GM13977 (cell line): ENCODE measurements around the gene ZMIZ1.

Experiments
- DNase-seq: peaks from one replicate; pipeline ENCODE4 v3.0.0; 2012; ENCODE audit warnings: low spot score
- in situ Hi-C: fragments of 300-500 bp; cut with MboI; formaldehyde crosslinking; loops from one replicate; pipeline ENCODE4 v1.12.0; 2022; ENCODE audit warnings: low sequenced_read_pairs, low pct_unique_long_range_greater_than_20kb, mixed read lengths, inconsistent platforms; ENCODE audit not compliant: unreplicated experiment
- TF ChIP-seq, protein P1 (sequence below): IDR thresholded peaks from 2 replicates; pipeline ENCODE4 v1.5.1; 2012; ENCODE audit warnings: mild to moderate bottlenecking, control low read depth; ENCODE audit not compliant: insufficient read depth; ENCODE audit errors: extremely low read depth, missing control alignments

Gene ZMIZ1

GRCh38 chr10:79082631-79083596 lies 14.1 kb downstream of the ZMIZ1 start:
- TF ChIP-seq, protein P1, sequence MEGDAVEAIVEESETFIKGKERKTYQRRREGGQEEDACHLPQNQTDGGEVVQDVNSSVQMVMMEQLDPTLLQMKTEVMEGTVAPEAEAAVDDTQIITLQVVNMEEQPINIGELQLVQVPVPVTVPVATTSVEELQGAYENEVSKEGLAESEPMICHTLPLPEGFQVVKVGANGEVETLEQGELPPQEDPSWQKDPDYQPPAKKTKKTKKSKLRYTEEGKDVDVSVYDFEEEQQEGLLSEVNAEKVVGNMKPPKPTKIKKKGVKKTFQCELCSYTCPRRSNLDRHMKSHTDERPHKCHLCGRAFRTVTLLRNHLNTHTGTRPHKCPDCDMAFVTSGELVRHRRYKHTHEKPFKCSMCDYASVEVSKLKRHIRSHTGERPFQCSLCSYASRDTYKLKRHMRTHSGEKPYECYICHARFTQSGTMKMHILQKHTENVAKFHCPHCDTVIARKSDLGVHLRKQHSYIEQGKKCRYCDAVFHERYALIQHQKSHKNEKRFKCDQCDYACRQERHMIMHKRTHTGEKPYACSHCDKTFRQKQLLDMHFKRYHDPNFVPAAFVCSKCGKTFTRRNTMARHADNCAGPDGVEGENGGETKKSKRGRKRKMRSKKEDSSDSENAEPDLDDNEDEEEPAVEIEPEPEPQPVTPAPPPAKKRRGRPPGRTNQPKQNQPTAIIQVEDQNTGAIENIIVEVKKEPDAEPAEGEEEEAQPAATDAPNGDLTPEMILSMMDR, result no peak
- in situ Hi-C loops, result no loop called here
- no peak for DNase-seq

GRCh38 chr10:79084012-79084971 lies 15.5 kb downstream of the ZMIZ1 start:
- TF ChIP-seq, protein P1, result no peak
- DNase-seq, result no peak
- in situ Hi-C loops, result no loop called here

- DNase-seq, result no peak
- in situ Hi-C loops, result no loop called here
- TF ChIP-seq, protein P1, result no peak
Observed at GRCh38 chr10:79084972-79085597, 16.3 kb downstream of the ZMIZ1 start.

GRCh38 chr10:79086822-79087221 lies 18.1 kb downstream of the ZMIZ1 start:
- DNase-seq, result no peak
- TF ChIP-seq, protein P1, result no peak
- in situ Hi-C loops, result no loop called here

DNA sequence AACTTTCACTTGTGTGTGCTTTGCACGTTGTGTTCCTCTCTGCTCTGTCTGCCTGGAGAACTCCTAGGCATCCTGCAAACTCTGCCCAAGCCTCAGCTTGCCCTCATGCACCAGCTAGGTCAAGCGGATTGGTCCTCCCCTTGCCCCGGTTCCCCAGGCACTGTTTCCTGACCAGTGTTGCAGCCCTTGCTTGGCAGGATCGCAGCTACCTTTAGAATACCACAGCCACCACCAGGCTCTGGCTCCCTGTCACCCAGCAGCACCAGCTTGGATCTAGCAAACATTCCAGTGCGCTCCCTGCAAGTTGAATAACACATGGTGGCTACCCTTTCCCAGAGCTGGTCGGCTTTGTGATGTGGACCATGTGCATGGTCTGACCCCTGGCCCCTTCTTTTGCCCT lies 19.0 kb downstream of the ZMIZ1 start:
- DNase-seq, result no peak
- in situ Hi-C loops, result no loop called here
- TF ChIP-seq, protein P1, result no peak

GRCh38 chr10:79088176-79088575 lies 19.4 kb downstream of the ZMIZ1 start:
- in situ Hi-C loops, result no loop called here
- TF ChIP-seq, protein P1, result no peak
- no peak for DNase-seq
